ENCODE measurements around the gene CDKN2C.

DNA sequence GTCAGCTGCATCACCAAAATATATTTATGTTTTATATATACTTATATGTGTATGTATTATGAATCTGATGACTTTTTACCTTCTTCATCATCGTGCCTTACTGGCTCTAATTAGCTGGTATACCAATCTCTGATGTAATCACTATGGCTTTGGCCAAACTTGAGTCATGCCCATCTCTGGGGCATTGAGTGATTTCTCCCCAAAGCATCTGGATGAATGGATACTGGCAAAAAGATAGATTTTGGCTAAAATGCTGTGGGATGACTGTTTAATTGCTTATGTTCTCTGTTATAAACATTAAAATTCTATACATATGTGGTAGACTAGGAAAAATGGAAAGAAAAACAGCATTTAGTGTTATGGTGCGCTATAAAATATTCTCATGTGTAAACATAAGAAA lies 19.6 kb downstream of the CDKN2C start:
- no peak for TF ChIP-seq POLR2A (IDR thresholded peaks at IDR 0.05; ENCODE audit: low read depth, low read length)
- no peak for TF ChIP-seq POU2F2 (IDR thresholded peaks at IDR 0.05; ENCODE audit: low read depth, low read length)
- no peak for TF ChIP-seq TAF1 (IDR thresholded peaks at IDR 0.05; ENCODE audit: low read depth, low read length)
- TF ChIP-seq PAX5 (IDR thresholded peaks at IDR 0.05; ENCODE audit: insufficient read depth, low read length, severe bottlenecking): no peak

Data from GM12891 (cell line).